Tibial artery (tissue), 4 donors: ENCODE results near the gene HGD.

Source experiments
- DNase-seq, 2 donors: peaks; one replicate each; pipeline ENCODE4 v3.0.0-alpha.2; 2019
- H3K27ac ChIP-seq, 2 donors: fragments of 200-600 bp; sonication (generic) in 1 of 2; 1 replicate in 1 of 2; 2 replicates in 1 of 2; pipeline ENCODE4 v1.5.1; 2018 to 2019; ENCODE audit warnings: mild to moderate bottlenecking in 1 of 2
- H3K27me3 ChIP-seq, 2 donors: fragments of 200-600 bp; sonication (generic) in 1 of 2; one replicate each; pipeline versions ENCODE4 v1.5.1 to v1.6.0; 2016 to 2019
- H3K36me3 ChIP-seq, 3 donors: fragments of 200-600 bp; sonication (generic) in 2 of 3; one replicate each; pipeline ENCODE4 v1.5.1; 2016 to 2019; ENCODE audit warnings: mild to moderate bottlenecking in 2 of 3
- H3K4me1 ChIP-seq, 4 donors: fragments of 200-600 bp; sonication (generic) in 2 of 4; 1 replicate in 3 of 4; 2 replicates in 1 of 4; pipeline ENCODE4 v1.5.1; 2016 to 2019
- H3K4me3 ChIP-seq, 2 donors: fragments of 200-600 bp; sonication (generic) in 1 of 2; 1 replicate in 1 of 2; 2 replicates in 1 of 2; pipeline ENCODE4 v1.5.1; 2018 to 2019; ENCODE audit warnings: mild to moderate bottlenecking in 2 of 2
- H3K9me3 ChIP-seq, 3 donors: fragments of 200-600 bp; sonication (generic) in 1 of 3; one replicate each; pipeline ENCODE4 v1.5.1; 2016 to 2019
- intact Hi-C: fragments of 100-400 bp; cut with DNase I; formaldehyde crosslinking; loops from one replicate; pipeline ENCODE4 v1.15.0; 2023; ENCODE audit warnings: low total_unique reads
- TF ChIP-seq, protein P1 (sequence below), 2 experiments: fragments of 200-600 bp in 1 of 2; fragments of 450-650 bp in 1 of 2; IDR thresholded peaks; one replicate each; pipeline ENCODE4 v1.5.1; 2017 to 2019; ENCODE audit warnings: antibody characterized with exemption in 2 of 2, mild to moderate bottlenecking in 1 of 2, moderate library complexity in 1 of 2

HGD gene

DNA sequence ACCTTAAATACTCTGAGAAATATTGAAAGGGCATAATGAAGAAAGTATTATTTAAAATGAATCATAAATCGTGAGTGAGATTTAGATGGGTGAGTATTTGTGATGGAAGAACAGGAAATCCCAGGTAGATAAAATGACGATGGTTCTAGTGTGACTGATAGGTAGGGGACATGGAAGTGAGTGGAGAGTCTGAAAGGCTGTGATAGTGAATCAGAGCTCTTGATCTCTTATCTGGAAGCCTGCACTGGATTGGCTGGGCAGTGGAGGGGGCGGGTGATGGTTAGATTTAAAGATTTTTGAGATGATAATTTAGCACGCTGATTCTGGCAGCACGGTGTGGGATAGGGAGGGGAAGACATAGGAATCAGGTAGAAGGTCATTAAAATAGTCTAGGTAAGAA is 20.1 kb downstream of the HGD start:
- no peaks in the 10 kb centered on the region for H3K9me3 ChIP-seq
- DNase-seq: no peak
- no peaks in the 10 kb centered on the region for H3K27me3 ChIP-seq
- TF ChIP-seq, protein P1, sequence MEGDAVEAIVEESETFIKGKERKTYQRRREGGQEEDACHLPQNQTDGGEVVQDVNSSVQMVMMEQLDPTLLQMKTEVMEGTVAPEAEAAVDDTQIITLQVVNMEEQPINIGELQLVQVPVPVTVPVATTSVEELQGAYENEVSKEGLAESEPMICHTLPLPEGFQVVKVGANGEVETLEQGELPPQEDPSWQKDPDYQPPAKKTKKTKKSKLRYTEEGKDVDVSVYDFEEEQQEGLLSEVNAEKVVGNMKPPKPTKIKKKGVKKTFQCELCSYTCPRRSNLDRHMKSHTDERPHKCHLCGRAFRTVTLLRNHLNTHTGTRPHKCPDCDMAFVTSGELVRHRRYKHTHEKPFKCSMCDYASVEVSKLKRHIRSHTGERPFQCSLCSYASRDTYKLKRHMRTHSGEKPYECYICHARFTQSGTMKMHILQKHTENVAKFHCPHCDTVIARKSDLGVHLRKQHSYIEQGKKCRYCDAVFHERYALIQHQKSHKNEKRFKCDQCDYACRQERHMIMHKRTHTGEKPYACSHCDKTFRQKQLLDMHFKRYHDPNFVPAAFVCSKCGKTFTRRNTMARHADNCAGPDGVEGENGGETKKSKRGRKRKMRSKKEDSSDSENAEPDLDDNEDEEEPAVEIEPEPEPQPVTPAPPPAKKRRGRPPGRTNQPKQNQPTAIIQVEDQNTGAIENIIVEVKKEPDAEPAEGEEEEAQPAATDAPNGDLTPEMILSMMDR (IDR thresholded peaks at IDR 0.05): no peak
- H3K36me3 ChIP-seq: no peaks in the 10 kb centered on the region
- H3K4me3 ChIP-seq: no peak overlapping the region
- H3K27ac ChIP-seq: no peak overlapping the region
- intact Hi-C loops: no loop called here
- no peaks in the 10 kb centered on the region for H3K4me1 ChIP-seq

DNA sequence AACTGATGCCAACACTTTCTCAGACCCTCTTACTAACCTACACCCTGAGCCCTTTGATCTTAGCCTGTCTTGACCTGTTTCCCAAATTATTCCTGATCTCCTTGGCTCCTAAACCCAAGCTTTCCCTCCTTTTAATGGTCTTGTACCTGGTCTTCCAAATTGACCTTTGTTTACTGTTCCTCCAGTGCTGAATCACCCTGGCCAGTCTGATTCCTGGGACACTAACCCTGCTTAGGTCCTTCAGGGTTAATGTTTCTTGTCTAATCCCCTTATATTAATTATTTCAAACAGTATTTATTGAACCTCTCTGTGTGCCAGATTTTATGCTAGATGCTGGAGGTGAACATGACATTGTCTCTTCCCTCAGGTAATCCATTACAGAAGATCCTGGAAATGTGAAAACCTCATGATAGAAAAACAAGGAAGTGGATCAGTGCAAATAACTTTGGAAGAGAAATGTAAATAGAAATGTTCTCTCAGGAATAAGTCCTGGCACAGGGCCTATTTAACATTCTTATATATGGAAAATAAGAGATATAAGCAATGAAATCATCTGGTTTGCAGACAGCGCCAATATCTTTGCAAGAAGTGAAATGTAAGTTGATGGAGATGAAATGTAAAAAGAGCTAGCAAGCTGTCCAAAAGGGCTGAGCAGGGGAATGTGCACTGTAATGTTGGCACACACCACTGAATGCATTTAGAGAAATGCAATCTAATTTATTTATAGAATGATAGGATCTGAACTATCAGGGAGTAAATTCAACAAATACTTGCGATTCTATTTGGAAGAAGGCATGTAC is 20.7 kb downstream of the HGD start:
- H3K4me3 ChIP-seq: no peak overlapping the region
- H3K27me3 ChIP-seq: no peaks in the 10 kb centered on the region
- H3K9me3 ChIP-seq: no peaks in the 10 kb centered on the region
- DNase-seq: no peak
- no peaks in the 10 kb centered on the region for H3K4me1 ChIP-seq
- TF ChIP-seq, protein P1 (IDR thresholded peaks at IDR 0.05): no peak
- intact Hi-C loops: no loop called here
- no peak overlapping the region for H3K27ac ChIP-seq
- H3K36me3 ChIP-seq: no peaks in the 10 kb centered on the region

DNA sequence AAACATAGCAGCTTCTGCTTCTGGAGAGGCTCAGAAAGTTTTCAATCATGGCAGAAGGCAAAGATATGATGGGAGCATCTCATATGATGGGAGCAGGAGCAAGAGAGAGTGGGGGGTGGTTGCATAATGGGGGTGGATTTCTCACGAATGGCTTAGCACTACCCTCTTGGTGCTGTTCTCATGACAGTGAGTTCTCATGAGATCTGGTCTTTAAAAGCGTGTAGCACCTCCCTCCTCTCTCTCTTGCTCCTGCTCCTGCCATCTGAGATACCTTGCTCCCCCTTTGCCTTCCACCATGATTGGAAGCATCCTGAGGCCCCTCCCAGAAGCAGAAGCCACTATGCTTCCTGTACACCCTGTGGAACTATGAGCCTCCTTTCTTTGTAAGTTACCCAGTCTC is 22.2 kb downstream of the HGD start:
- no peak for DNase-seq
- intact Hi-C loops: no loop called here
- no peaks in the 10 kb centered on the region for H3K27me3 ChIP-seq
- TF ChIP-seq, protein P1 (IDR thresholded peaks at IDR 0.05): no peak
- no peaks in the 10 kb centered on the region for H3K36me3 ChIP-seq
- no peak overlapping the region for H3K27ac ChIP-seq
- H3K4me1 ChIP-seq: no peaks in the 10 kb centered on the region
- no peaks in the 10 kb centered on the region for H3K9me3 ChIP-seq
- no peak overlapping the region for H3K4me3 ChIP-seq

DNA sequence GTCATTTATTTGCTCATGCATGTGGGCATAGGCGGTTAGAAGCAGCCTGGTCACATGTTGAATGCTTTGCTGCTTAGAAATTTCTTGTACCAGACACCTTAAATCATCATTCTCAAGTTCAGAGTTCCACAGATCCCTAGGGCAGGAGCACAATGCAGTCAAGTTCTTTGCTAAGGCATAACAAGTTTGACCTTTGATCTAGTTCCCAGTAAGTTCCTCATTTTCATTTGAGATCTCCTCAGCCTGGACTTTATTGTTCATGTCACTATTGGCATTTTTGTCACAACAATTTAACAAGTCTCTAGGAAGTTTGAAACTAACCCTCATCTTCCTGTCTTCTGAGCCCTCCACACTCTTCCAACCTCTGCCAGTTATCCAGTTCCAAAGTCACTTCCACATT is 22.8 kb downstream of the HGD start:
- Histone ChIP-seq H3K27ac (no peak overlapping the region), H3K4me3 (no peak overlapping the region), H3K4me1 (no peaks in the 10 kb centered on the region), H3K27me3 (no peaks in the 10 kb centered on the region), H3K9me3 (no peaks in the 10 kb centered on the region), H3K36me3 (no peaks in the 10 kb centered on the region)
- no peak for DNase-seq
- intact Hi-C loops: no loop called here
- TF ChIP-seq, protein P1 (IDR thresholded peaks at IDR 0.05): no peak

DNA sequence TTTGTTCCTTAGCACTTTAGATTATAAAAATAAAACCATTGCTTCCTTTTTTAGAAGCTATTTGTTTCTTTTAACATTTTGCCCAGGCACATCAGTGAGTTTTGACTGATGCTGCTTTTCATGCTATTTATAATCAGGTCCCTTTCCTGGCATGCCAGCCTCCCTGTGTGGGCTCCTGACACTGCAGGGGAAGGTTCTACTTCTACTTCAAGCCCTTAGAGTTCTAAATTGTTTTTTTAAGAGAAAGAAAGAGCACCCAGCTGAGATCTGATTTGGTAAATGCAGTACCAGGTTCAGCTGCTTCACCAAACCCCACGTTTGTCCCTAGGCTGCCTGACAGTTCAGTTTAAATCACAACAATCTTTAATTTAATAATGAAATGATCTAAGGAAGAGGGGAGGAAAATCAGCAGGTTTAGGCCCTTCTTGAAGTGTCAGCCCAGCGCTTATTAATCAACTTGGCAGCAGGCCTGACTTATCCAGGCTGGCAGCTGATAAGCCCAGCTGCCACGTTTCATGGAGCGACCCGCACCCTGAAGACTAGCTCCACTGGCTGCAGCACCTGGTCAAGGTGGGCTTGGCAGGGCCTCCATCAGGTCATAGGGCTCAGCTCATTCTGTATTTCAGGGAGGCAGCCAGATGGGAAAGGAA is 29.0 kb downstream of the HGD start:
- Histone ChIP-seq H3K36me3 (no peaks in the 10 kb centered on the region), H3K4me3 (no peak overlapping the region), H3K27me3 (no peaks in the 10 kb centered on the region), H3K27ac (no peak overlapping the region), H3K9me3 (no peaks in the 10 kb centered on the region), H3K4me1 (no peaks in the 10 kb centered on the region)
- no peak for DNase-seq
- TF ChIP-seq, protein P1 (IDR thresholded peaks at IDR 0.05): no peak
- intact Hi-C loops: no loop called here
